ENCODE results near the gene FRG2.

DNA sequence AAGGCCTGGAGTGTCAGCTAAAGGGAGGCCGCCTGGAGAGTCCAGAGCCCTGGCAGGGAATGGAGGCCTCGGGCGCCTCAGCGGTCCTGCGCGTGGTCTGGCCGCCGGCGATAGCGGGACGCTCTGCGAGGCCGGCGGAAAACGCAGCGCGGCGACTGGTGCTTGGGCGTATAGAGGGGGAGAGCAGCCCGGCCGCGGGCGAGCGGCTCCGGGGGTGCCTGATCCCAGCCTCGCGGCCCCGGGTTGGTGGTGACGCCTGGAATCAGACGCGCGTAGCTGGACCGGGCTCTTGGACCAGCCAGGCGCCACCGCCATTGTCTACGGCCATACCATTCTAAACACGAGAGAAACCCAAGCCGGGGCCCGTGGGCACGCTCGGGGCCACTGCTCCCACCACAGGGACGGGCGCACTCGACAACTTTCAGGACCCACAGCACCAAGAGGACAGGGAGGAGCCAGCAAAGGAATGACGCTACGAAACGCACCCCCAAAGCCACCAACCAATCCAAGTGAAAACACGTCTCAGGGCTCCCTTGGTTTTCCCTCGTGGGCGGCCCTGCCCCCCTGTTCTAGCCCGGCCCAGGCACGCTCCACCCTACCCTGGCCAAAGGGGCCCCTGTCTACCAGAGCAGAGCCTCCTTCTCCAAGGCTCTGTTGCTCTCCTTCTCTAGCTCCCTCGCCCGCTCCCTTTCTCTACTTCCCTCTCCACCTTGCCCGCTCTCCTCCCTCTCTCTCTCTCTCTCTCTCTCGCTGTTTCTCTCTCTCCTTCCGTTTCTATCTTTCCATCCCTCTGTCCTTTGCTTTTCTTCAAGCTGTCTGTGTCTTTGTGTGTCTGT lies 7.8 kb downstream of the FRG2 start:
- TF ChIP-seq RARB (CRISPR knock-in tag; IDR thresholded peaks at IDR 0.05) (no peak), ZFP30 (CRISPR knock-in tag; IDR thresholded peaks at IDR 0.05) (no peak)
- TF ChIP-seq, protein P1, sequence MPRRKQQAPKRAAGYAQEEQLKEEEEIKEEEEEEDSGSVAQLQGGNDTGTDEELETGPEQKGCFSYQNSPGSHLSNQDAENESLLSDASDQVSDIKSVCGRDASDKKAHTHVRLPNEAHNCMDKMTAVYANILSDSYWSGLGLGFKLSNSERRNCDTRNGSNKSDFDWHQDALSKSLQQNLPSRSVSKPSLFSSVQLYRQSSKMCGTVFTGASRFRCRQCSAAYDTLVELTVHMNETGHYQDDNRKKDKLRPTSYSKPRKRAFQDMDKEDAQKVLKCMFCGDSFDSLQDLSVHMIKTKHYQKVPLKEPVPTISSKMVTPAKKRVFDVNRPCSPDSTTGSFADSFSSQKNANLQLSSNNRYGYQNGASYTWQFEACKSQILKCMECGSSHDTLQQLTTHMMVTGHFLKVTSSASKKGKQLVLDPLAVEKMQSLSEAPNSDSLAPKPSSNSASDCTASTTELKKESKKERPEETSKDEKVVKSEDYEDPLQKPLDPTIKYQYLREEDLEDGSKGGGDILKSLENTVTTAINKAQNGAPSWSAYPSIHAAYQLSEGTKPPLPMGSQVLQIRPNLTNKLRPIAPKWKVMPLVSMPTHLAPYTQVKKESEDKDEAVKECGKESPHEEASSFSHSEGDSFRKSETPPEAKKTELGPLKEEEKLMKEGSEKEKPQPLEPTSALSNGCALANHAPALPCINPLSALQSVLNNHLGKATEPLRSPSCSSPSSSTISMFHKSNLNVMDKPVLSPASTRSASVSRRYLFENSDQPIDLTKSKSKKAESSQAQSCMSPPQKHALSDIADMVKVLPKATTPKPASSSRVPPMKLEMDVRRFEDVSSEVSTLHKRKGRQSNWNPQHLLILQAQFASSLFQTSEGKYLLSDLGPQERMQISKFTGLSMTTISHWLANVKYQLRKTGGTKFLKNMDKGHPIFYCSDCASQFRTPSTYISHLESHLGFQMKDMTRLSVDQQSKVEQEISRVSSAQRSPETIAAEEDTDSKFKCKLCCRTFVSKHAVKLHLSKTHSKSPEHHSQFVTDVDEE (CRISPR knock-in tag; IDR thresholded peaks at IDR 0.05) = no peak

Measured in SK-N-SH treated with all-trans-retinoic acid at 6 μM for 48 hours (cell line).